T-helper 1 cell (primary cell): ENCODE data around the gene AP2S1.
"Not testable (repeated sequence)": the region's sequence is repeated elsewhere in the genome, so short reads cannot be mapped to it uniquely, and the experiment has no call there.

Experiments used
- DNase-seq, 5 donors: peaks; one replicate each; pipeline ENCODE4 v3.0.0-alpha.2; 2012 to 2020

The AP2S1 gene

GRCh38 chr19:46840498-46840942 lies 10.1 kb downstream of the AP2S1 start:
- DNase-seq, result peak; percentile 25 to 73 (median 48)

GRCh38 chr19:46839752-46840497 lies 10.7 kb downstream of the AP2S1 start:
- DNase-seq, result no peak

DNA sequence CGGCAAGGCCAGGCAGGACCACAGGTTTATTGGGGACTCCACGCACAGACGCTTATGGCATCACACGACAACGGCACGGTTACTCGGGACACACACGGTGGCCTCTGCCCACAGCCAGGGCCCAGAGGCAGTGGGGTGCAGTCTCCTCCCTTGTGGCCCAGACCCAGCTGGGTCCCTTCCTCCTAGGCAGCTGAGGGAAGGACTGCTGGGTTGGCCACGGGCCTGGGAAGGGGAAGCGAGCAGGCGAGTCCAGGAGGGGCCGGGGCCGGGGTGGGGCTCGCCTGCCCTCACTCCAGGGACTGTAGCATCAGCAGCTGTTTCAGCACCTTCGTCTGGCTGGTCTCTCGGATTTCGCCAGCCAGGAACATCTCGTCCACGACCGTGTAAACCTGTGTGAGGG lies 12.5 kb downstream of the AP2S1 start:
- DNase-seq, result no peak

- no peak for DNase-seq
These were observed 15.7 kb downstream of the AP2S1 start for GRCh38 chr19:46834984-46835383.

GRCh38 chr19:46834121-46834520 lies 16.5 kb downstream of the AP2S1 start:
- no peak for DNase-seq

DNA sequence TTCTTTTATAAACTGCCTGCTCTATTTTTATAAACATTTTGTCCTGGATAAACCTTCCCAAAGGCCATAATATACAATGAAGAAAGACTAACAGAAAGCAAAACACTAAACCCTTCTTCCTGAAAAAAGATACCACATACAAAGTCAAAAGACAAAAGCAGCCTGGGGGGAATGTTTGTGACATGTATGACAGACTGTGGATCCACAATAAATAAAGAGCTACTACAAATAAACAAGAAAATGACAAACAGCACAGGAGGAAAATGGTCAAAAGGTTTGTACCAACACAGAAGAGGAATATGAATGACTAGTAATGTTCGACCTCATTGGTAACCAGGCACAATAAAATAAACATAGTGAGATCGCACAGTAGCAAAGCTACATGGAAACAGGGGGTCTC lies 19.8 kb downstream of the AP2S1 start:
- DNase-seq, result no peak

DNA sequence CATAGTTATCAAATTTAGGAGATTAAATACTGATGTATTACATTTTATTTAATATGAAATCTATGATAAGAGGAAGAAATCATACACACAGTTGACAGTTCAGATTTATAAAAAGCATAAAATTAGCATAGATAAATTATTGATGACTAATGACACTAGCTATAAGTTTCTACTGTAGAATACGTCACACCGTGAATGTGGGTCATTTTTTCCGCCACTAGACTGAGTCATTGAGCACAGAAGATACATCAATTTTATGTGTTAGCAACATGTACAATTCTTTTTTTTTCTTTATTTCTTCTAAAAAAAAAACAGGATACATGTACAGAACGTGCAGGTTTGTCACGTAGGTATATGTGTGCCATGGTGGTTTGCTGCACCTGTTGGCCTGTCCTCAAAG lies 22.2 kb downstream of the AP2S1 start:
- DNase-seq, result no peak

- no peak for DNase-seq
These were observed 25.0 kb downstream of the AP2S1 start for GRCh38 chr19:46825731-46826055.

GRCh38 chr19:46824890-46825730 lies 25.5 kb downstream of the AP2S1 start:
- DNase-seq, result peak in 1 of 5 donors; percentile 53

DNA sequence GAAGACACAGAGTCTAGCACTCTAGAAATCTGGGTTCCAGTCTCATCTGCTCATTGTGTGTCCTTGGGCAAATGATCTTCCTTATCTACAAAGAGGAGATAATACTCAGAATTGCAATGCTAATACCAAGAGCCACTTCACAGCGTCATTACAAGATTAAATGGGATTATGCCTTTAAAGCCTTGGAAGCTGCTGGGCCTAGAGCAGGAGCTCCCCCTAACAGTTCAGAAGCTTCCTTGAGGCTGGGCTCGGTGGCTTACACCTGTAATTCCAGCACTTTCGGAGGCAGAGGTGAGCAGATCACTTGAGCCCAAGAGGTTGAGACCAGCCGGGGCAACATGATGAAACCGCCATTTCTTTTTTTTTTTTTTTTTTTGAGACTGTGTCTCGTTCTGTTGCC lies 27.6 kb downstream of the AP2S1 start:
- DNase-seq, result no peak

DNA sequence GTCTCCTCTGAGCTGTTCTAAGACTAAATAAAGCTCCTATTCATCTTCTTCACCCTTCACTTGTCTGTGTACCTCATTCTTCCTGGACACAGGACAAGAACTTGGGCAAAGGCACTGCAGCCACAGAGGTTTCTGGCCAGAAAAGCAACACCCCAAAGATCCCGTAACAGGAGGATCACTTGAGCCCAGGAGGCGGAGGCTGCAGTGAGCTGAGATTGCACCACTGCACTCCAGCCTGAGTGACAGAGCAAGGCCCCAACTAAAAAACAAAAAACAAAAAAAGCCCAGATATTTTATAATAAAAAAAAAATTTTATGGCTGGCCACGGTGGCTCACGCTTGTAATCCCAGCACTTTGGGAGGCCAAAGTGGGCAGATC lies 28.2 kb downstream of the AP2S1 start:
- not testable (repeated sequence) for DNase-seq

DNA sequence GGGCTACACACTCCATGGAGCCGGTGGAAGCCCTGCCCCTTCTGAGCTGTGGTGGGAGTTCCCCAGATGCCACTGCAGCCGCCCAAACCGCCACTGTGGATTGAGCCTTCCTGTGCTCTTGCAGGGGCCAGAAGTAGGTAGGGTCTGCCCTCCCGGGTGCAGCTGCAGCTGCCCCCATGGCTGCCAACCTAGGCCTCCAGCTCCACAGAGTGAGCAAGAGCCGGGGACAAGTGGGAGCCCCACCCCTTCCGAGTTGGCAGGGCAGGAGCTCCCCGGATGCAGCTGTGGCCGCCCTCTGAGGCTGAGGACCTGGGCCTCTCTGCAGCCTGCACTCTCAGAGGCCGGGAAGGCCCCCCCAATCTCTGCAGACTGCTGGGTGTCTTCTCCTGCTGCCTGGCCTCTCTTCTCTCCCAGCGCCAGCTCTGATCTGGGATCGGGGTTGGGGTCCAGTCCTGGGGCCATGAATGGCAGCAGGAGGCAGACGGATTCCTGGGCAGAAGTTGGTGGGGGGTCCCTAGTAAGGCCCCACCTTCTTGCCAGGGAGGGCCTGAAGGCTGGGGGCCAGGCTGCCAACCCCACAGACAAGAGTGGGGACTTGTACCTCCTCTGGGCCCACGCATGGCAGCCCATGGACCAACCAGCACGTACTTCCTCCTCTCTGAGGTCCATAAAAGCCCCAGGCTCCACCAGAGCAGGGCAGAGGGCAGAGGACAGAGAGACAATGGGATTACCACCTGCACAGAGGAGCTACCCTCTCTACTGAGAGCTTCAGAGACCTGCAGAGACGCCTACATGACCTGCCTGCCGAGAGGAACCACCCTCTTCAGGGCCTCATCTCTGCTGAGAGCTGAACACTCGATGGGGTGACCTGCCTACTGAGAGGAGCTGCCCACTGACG lies 28.9 kb downstream of the AP2S1 start:
- peak; percentile 26 to 90 (median 44) for DNase-seq

DNA sequence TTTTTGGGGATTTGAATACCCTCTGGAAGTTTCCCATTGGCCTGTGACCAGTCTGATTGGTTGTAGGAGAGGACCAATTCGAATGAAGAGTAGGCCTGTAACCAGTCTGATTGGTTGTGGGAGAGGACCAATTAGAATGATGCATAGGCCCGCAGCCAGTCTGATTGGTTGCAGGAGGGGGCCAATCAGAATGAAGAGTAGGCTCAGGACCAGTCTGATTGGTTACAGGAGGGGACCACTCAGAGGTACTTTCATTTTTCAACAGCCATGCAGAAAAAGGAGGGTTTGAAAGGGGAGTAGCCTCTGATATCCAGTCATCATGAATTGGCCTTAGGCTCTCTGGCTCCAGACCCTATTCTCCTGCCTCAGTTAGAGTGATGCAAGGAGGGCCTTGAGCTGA lies 31.8 kb downstream of the AP2S1 start:
- DNase-seq, result peak in 1 of 5 donors; percentile 39

DNA sequence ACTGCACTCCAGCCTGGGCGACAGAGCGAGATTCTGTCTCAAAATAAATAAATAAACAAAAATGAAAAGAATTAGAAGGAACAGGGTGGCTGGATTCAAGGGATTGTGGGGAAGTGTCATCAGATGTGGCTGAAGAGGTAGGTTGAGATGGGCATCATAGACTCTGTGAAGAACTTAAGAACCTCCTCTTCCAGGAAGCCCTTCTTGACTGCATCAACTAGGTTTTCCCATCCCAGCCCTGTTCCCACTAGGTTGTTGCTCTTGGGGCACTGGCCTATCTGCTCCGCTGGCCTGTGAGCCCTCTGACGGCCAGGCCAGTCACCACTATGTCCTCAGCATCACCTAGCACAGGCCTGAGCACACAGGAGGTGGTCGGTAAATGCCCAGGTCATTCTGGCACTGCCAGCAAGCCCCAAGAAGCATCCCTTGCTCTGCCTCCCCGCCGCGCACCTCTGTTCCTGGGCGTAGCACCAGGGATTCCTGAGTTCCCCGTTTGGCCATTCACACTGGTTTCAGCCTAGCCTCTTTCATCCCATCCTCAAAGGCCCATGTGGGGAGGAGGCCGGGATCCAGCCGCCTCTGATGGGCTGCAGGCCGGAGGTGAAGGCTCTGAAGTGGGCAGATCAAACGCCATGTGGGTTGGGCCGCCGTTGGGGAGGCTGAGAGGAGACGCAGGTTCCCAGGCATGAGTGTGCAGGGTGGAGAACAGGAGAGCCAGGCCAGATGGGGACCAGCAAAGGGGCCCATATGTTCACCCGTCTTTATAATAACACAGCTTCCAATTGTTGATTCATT lies 34.6 kb downstream of the AP2S1 start:
- DNase-seq, result no peak

DNA sequence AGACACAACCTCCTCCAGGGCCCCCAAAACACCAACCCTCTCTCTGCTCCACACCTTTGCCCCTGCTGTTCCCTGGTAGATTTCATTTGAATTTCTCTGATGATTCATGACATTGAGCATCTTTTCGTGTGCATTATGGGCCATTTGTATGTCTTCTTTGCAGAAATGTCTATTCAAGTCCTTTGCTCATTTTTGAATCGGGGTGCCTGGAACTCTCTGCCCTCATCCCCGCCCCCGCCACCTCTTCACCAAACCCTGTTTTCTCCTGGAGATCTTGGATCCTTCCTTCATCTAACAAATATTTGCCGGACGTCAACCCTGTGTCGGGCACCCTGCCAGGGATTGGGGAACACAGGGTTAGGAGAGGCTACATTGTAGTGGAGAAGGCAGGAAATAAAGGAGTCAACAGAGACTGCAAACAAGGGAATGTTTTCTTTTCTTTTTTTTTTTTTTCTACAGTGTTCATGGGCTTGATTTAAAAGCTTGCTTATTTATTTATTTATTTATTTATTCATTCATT lies 36.7 kb downstream of the AP2S1 start:
- no peak for DNase-seq

DNA sequence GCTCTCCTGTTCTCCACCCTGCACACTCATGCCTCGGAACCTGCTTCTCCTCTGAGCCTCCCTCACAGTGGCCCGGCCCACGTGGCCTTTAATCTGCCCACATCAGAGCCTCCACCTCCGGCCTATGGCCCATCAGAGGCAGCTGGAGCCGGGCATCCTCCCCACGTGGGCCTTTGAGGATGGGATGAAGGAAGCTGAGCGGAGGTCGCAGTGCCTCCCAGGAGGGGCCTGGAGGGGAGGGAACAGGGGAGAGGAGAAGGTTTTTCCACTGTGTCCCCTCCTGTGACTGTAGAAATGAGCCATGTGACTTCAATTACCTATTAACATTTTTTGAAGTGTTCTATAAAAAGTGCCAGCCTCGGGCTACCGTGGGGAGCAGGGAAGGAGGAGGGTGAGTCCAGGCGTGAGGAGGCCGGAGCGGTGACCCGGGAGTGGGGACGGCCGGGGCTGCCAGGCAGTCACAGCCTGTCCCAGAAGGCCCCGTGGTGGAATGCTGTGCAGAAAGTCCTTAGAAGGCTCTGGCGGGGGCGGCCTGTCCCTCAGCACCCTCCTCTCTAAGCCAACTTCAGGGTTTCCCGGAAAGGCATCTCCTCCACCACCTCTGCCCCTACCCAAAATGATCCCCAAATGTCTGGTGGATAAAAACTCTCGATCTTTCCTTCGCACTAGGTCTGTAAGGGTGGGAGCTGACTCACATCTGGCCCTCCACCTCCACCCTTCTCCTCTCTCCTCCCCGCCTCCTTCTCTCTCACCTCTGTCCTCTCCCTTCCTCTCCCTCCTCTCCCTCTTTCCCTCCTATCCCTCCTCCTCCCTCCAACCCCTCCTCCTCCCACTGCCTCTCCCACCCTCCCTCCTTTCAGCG lies 37.4 kb downstream of the AP2S1 start:
- DNase-seq, result no peak

- DNase-seq, result no peak
These were observed 40.9 kb downstream of the AP2S1 start for GRCh38 chr19:46809534-46810272.

DNA sequence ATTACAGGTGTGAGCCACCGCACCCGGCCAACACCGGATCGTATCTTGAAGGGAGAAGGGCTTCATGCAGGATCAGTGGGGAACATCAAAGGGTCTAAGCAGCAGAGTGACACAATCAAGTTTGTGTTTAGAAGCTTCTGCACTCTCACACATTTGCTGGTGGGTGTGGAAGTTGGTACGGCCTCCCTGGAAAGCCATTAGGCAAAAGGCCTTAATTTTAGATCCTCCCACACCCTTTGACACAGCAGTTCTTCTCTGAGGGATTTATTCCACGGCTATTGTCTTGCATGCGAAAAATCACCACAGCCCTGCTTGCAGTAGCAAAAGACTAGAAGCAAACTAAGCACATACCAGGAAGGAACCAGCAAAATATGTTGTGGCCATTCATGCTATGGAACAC lies 44.0 kb downstream of the AP2S1 start:
- DNase-seq, result no peak

- DNase-seq, result not testable (repeated sequence)
These were observed 46.2 kb downstream of the AP2S1 start for GRCh38 chr19:46804432-46804831.

DNA sequence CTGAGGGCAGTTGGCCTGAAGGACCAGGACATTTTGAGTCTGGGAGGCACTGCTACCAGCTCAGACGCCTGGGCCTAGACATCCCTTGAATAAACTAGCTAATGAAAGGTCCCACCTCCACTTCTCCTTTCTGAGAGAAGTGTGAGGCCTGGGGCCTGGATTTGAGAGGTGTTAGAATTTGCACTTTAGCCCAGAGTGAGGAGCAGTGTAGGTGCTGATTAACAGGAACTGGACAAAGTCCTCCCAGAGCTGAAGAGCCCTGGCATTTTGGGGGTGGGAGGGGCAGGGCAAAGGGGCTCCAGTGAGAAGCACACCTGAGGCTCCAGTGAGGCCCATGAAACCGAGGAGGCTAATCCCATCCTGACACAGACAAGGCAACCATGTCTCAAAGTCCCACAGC lies 47.1 kb downstream of the AP2S1 start:
- no peak for DNase-seq
